Measurements from ENCODE around the gene NAV2. TPM values are rescaled to one million over a fixed set of nuclear protein-coding genes. Genes with fewer than 3 reads are reported as not detected.

Gene NAV2
- total RNA-seq, 1 experiment from 2014 or later: 46.3 TPM

GRCh38 chr11:19693146-19693545 is 19.5 kb upstream of the NAV2 start:
- Histone ChIP-seq H3T11ph (ENCODE audit: low read length) (no peak overlapping the region), H4K5ac (ENCODE audit: insufficient read length, low read depth, low read length) (no peak overlapping the region), H2AK5ac (ENCODE audit: insufficient read length, low read length) (no peak overlapping the region), H3K9ac (ENCODE audit: extremely low read depth, insufficient read length, low read length) (no peak overlapping the region), H3K56ac (ENCODE audit: insufficient read length, low read depth, low read length) (no peak overlapping the region), H3K27me3 (ENCODE audit: insufficient read depth, low read length) (no peaks in the 10 kb centered on the region), H3K27ac (ENCODE audit: insufficient read length, low read depth, low read length) (no peak overlapping the region), H2BK20ac (ENCODE audit: low read depth, low read length, poor library complexity, severe bottlenecking) (no peak overlapping the region), H3K4me1 (ENCODE audit: insufficient read depth, low read length) (no peaks in the 10 kb centered on the region; the same call in 1 of the 2 replicates), H3K4ac (ENCODE audit: low read depth, low read length) (no peak overlapping the region), H3K23ac (ENCODE audit: insufficient read length, low read depth, low read length) (no peak overlapping the region), H2AFZ (ENCODE audit: low read length) (no peak overlapping the region), H4K8ac (replicated peaks; ENCODE audit: insufficient read length, low read depth, low read length) (no peak overlapping the region), H2BK12ac (ENCODE audit: insufficient read length, low read depth, low read length) (no peak overlapping the region), H3K23me2 (ENCODE audit: insufficient read length, low read depth, low read length, poor library complexity, severe bottlenecking) (no peaks in the 10 kb centered on the region), H4K20me1 (ENCODE audit: control insufficient read depth, insufficient read depth, insufficient read length) (no peaks in the 10 kb centered on the region), H2BK120ac (ENCODE audit: low read depth, low read length, poor library complexity, severe bottlenecking) (no peak overlapping the region), H2BK5ac (ENCODE audit: insufficient read length, low read length) (no peak overlapping the region), H4K91ac (ENCODE audit: insufficient read length, low read depth, low read length) (no peak overlapping the region), H3K79me1 (ENCODE audit: insufficient read depth, low read depth, low read length, poor library complexity, severe bottlenecking) (no peaks in the 10 kb centered on the region), H3K4me2 (ENCODE audit: insufficient read depth, insufficient read length, low read length) (no peak overlapping the region), H3K18ac (ENCODE audit: insufficient read length, low read depth, low read length) (no peak overlapping the region), H3K14ac (ENCODE audit: insufficient read depth, low read length) (no peak overlapping the region), H2BK15ac (ENCODE audit: low read depth, low read length) (no peak overlapping the region), H3K9me3 (ENCODE audit: control insufficient read depth, low read depth, low read length) (no peaks in the 10 kb centered on the region), H3K79me2 (ENCODE audit: insufficient read depth, low read length) (no peaks in the 10 kb centered on the region; the same call in 1 of the 2 replicates)
- Mint-ChIP-seq H3K27ac (no peak overlapping the region), H3K4me1 (peaks cover 7 to 14% of the 10 kb centered on the region in 2 experiments), H3K36me3 (ENCODE audit: insufficient read depth in 1 of 3, low read depth in 3 of 3) (no peaks in the 10 kb centered on the region), H3K27me3 (ENCODE audit: low read depth) (peaks cover 20% of the 10 kb centered on the region), H3K4me3 (no peak overlapping the region), H3K9me3 (peaks cover 0 to 3% of the 10 kb centered on the region in 2 experiments; a peak in 2 of 5 replicates)
- no peak for DNase-seq
- no CpG with 5 or more reads among the region's 5 CpGs for WGBS (ENCODE audit: extremely low coverage, insufficient read length, low lambda C conversion rate)
- TF ChIP-seq, protein P1, sequence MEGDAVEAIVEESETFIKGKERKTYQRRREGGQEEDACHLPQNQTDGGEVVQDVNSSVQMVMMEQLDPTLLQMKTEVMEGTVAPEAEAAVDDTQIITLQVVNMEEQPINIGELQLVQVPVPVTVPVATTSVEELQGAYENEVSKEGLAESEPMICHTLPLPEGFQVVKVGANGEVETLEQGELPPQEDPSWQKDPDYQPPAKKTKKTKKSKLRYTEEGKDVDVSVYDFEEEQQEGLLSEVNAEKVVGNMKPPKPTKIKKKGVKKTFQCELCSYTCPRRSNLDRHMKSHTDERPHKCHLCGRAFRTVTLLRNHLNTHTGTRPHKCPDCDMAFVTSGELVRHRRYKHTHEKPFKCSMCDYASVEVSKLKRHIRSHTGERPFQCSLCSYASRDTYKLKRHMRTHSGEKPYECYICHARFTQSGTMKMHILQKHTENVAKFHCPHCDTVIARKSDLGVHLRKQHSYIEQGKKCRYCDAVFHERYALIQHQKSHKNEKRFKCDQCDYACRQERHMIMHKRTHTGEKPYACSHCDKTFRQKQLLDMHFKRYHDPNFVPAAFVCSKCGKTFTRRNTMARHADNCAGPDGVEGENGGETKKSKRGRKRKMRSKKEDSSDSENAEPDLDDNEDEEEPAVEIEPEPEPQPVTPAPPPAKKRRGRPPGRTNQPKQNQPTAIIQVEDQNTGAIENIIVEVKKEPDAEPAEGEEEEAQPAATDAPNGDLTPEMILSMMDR (conservative IDR thresholded peaks at IDR 0.05): no peak
